Germinal center (tissue), 1 donor: ENCODE results near the gene PFKP.
A peak's percentile ranks its signal among the peaks of the same experiment; 100 is the strongest.

Source experiments
- DNase-seq: peaks from one replicate; pipeline ENCODE4 v3.0.0; 2012; ENCODE audit warnings: mixed read lengths, low spot score

Gene PFKP

GRCh38 chr10:3067118-3067858 is at the start of gene PFKP:
Gene PFKP, plus strand, starts transcription at chr10:3067548. Its CDS starts 48 bp downstream, at chr10:3067596.
- DNase-seq = peak; percentile 57

- DNase-seq = no peak
Measured at GRCh38 chr10:3018247-3018646, 49.1 kb upstream of the PFKP start.

- no peak for DNase-seq
Measured at GRCh38 chr10:3020311-3020710, 47.0 kb upstream of the PFKP start.

- no peak for DNase-seq
Measured at GRCh38 chr10:3020881-3021280, 46.5 kb upstream of the PFKP start.

GRCh38 chr10:3022027-3022426 is 45.3 kb upstream of the PFKP start:
- DNase-seq = no peak

- no peak for DNase-seq
Measured at GRCh38 chr10:3023892-3024291, 43.5 kb upstream of the PFKP start.

GRCh38 chr10:3025026-3025683 is 42.2 kb upstream of the PFKP start:
- no peak for DNase-seq

- no peak for DNase-seq
Measured at GRCh38 chr10:3027866-3028265, 39.5 kb upstream of the PFKP start.

- no peak for DNase-seq
Measured at GRCh38 chr10:3028441-3028840, 38.9 kb upstream of the PFKP start.

GRCh38 chr10:3030765-3031164 is 36.6 kb upstream of the PFKP start:
- no peak for DNase-seq

GRCh38 chr10:3031490-3031889 is 35.9 kb upstream of the PFKP start:
- DNase-seq = no peak

GRCh38 chr10:3033925-3034324 is 33.4 kb upstream of the PFKP start:
- DNase-seq = no peak

- no peak for DNase-seq
Measured at GRCh38 chr10:3034616-3035015, 32.7 kb upstream of the PFKP start.

- peak; percentile 24 for DNase-seq
Measured at GRCh38 chr10:3036155-3037021, 31.0 kb upstream of the PFKP start.

GRCh38 chr10:3037182-3037581 is 30.2 kb upstream of the PFKP start:
- no peak for DNase-seq

GRCh38 chr10:3040069-3040468 is 27.3 kb upstream of the PFKP start:
- no peak for DNase-seq

- no peak for DNase-seq
Measured at GRCh38 chr10:3042589-3042988, 24.8 kb upstream of the PFKP start.

GRCh38 chr10:3043512-3044368 is 23.6 kb upstream of the PFKP start:
- peak; percentile 41 for DNase-seq

- DNase-seq = no peak
Measured at GRCh38 chr10:3045471-3046209, 21.7 kb upstream of the PFKP start.

GRCh38 chr10:3046210-3046779 is 21.1 kb upstream of the PFKP start:
- no peak for DNase-seq
